SJCRH30 (cell line): Measurements from ENCODE around the gene MRPL55. TPM values are rescaled to one million over a fixed set of nuclear protein-coding genes. Genes with fewer than 3 reads are reported as not detected.

Experiments
- DNase-seq, 2 experiments: peaks; one replicate each; pipeline ENCODE4 v3.0.0-alpha.2; 2015 to 2020
- H3K27ac ChIP-seq: fragments of 250-450 bp; sonication (Bioruptor Pico); 2 replicates; pipeline ENCODE4 v1.5.1; 2020; ENCODE audit warnings: mild to moderate bottlenecking, moderate library complexity
- H3K27me3 ChIP-seq: fragments of 250-450 bp; sonication (Bioruptor Pico); 2 replicates; pipeline ENCODE4 v1.5.1; 2020; ENCODE audit warnings: mild to moderate bottlenecking, moderate library complexity
- H3K36me3 ChIP-seq: fragments of 250-450 bp; sonication (Bioruptor Pico); 2 replicates; pipeline ENCODE4 v1.5.1; 2020; ENCODE audit warnings: mild to moderate bottlenecking, moderate library complexity
- H3K4me1 ChIP-seq: fragments of 250-450 bp; sonication (Bioruptor Pico); 2 replicates; pipeline ENCODE4 v1.5.1; 2020; ENCODE audit warnings: mild to moderate bottlenecking, moderate library complexity
- H3K4me3 ChIP-seq: fragments of 250-450 bp; sonication (Bioruptor Pico); 2 replicates; pipeline ENCODE4 v1.5.1; 2020; ENCODE audit warnings: mild to moderate bottlenecking, moderate library complexity
- H3K9me3 ChIP-seq: fragments of 250-450 bp; sonication (Bioruptor Pico); replicated peaks from 2 replicates; pipeline ENCODE4 v1.5.1; 2020; ENCODE audit warnings: mild to moderate bottlenecking, moderate library complexity
- total RNA-seq: library from RNA; depleted of rRNA; stranded (reverse); fragments of >200 nt; shearing (Covaris generic); gene quantifications from 2 replicates; pipeline ENCODE4 v1.2.3, GENCODE V29; 2014

The MRPL55 gene
- total RNA-seq, 1 experiment from 2014 or later, result 48.5 TPM

DNA sequence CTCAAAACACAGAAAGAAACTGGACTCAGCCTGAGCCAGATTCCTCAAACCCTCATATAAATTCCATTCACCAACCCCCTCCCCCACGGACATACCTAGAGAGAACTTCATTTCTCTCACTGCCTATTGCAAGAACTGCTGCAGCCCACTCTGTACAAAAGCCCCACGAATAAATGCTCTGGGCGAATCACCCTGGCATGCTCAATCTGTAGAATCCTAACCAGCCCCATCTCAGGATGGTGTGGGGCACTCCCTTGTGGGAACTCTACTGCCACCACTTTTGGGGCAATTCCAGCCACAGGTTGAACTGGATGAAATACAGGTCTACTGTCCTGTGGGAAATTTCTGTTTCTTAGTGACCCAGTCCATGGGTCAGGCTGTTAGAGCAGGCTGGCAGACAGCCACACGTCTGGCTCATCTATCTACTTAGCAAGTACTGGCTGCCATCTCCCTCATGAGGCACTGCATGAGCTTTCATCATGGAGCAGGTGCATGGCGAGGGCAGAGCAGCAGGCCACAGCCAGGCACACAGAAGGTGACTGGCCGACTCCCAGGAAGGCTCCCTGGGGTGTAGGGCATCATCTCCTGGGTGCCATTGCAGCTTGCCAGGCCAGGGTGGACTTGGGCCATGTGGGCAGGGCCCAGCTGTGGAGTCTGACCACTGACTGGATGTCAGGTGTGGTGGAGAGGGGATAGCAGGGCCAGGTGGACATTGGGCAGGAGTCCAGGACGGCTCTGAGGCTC lies 4.4 kb downstream of the MRPL55 start:
- Histone ChIP-seq H3K4me1 (no peaks in the 10 kb centered on the region), H3K27ac (no peak overlapping the region), H3K9me3 (no peaks in the 10 kb centered on the region), H3K27me3 (no peaks in the 10 kb centered on the region), H3K36me3 (peaks cover 22% of the 10 kb centered on the region), H3K4me3 (no peak overlapping the region)
- no peak for DNase-seq

DNA sequence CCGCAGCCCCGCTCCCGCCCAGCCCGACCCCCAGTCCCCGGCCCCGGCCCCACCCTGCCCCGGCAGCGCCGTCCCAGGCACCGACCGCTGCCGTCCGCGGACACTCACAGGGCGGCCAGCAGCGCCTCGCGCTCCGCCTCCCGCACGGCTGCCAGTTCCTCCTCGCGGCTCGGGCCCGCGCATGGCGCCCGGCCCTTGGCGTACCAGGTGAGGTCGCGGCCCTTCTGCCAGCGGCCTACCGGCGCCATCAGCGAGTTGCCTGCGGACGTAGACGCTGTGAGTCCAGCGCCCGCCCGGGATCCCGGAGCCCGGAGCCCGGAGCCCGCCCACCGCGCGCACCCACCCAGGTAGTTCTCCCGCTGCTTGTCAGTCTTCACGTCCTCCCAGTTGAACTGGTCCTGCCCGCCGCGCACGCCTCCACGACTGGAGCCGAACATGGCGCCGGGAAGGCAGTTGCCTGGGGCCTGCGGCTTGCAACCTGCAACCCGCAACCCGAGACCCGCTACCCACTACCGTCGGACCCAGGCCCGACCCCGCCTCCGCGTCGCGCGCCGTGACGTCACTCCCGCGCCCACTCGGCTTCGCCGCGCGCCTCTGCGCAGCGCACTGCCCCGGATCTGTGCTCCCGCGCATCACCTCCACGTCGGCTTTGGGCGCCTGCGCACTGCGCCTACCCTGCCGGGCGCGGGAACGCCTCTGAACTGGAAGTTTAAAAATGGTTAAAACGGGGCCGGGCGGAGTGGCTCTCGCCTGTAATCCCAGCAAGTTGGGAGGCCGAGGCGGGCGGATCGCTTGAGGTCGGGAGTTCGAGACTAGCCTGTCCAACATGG lies 6.1 kb downstream of the MRPL55 start, which contains the start of gene C1orf35:
Gene C1orf35, minus strand, starts transcription at position 535 of the 830 bp plus-strand sequence. Its CDS starts 98 bp downstream, at position 437.
- Histone ChIP-seq H3K27me3 (no peaks in the 10 kb centered on the region), H3K9me3 (no peaks in the 10 kb centered on the region), H3K27ac (peak within 1 kb of the TSS; percentile 46), H3K36me3 (peaks cover 37% of the 10 kb centered on the region), H3K4me1 (no peaks in the 10 kb centered on the region), H3K4me3 (peak within 1 kb of the TSS; percentile 78)
- peak; percentile 96 to 97 for DNase-seq

DNA sequence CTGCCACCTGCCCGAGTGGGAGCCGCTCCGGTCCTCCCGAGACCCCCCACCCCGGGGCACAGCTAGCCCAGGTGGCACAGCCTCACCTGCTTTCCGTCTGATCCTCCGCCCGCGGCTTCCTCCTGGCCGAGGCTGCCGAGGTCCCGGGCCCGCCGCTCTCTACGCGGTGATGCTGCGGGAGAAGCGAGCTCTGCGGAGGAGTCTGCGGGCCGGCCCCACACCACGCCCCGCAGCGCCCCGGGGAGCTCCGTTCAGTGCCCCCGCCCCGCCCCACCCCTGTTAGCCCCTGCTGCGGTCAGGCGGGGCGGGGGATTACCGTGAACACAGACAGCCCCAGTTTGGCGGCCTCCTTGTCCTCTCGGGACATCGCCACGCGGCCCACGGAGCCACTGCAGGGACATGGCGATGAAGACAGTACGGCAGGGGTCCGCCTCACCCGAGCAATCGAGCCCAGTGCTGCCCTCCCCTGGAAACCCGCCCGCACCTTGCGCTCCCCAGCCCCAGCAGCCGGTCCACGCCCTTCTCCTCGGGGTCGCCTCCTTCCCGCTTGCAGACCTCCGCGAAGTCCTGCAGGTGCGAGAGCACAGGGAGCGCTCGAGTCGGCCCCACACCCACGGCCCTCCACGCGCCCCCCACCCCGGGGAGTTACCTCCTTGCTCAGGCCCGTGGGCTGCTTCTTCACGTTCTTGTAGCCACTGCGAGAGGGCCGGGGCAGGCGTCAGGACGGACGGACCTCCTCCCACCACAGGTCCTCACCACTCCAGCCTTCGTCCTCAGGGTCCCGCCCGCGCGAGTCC lies 6.9 kb downstream of the MRPL55 start:
- H3K4me3 ChIP-seq, result peak overlapping the region; percentile 78
- DNase-seq, result peak in 1 of 2 experiments; percentile 44
- no peak overlapping the region for H3K27ac ChIP-seq
- H3K36me3 ChIP-seq, result peaks cover 45% of the 10 kb centered on the region
- H3K9me3 ChIP-seq, result no peaks in the 10 kb centered on the region
- H3K27me3 ChIP-seq, result no peaks in the 10 kb centered on the region
- no peaks in the 10 kb centered on the region for H3K4me1 ChIP-seq

DNA sequence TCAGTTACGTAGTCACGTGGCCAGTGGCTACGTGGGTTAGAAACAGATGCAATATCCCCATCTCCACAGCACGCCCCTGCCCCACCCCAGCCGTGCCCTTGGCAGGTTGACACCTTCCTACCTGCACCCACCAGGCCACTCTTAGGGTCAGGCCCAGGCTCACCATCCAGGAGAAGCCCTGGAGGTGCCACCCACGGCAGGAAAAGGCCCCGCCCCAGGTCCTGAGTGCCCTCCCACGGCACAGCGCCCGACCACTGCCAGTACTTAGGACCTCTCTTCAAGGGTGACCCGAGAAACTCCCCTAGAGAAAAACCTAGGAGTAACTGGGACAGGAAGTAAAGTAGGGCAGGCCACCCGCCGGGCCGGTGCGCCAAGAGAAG lies 7.5 kb downstream of the MRPL55 start:
- no peaks in the 10 kb centered on the region for H3K27me3 ChIP-seq
- no peaks in the 10 kb centered on the region for H3K4me1 ChIP-seq
- H3K9me3 ChIP-seq, result no peaks in the 10 kb centered on the region
- peaks cover 51% of the 10 kb centered on the region for H3K36me3 ChIP-seq
- H3K27ac ChIP-seq, result no peak overlapping the region
- H3K4me3 ChIP-seq, result no peak overlapping the region
- no peak for DNase-seq

DNA sequence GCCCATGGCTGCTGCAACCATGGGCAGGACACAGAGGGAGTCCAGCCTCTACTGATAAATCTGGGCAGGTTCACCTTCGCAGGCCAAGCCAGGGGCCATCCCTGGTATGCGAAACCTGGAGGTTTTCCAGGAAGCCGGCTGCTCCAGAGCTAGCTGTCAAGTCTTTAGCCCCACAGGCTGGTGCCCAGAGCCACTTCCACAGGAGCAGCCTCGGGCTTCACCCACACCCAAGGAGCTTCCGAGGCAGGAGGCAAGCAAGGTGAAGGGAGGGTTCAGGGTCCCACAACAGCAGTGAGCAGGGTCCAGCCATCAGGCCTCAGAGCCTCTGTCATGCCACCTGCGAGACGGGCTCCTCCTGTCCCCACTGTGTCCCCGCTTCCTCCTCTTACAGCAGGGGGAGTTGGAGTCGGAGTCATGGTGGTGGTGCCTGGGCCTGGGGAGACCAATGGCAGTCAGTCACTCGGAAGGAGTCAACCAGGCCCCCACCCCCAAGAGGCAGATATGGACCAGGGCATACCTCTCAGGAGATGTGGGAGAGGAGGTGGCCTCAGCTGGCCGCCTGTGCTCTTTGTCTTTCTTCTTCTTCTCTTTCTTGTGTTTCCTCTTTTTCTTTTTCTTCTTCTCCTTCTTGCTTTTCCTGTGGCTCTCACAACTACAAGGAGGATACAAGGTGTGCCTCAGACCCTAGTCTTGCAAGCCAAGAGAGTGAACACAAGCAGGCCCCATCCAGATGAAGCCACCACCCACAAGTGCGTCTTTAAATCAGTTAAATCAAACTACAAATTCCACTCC lies 8.1 kb downstream of the MRPL55 start:
- peaks cover 57% of the 10 kb centered on the region for H3K36me3 ChIP-seq
- H3K27ac ChIP-seq, result no peak overlapping the region
- no peaks in the 10 kb centered on the region for H3K4me1 ChIP-seq
- H3K9me3 ChIP-seq, result no peaks in the 10 kb centered on the region
- no peaks in the 10 kb centered on the region for H3K27me3 ChIP-seq
- peak in 1 of 2 experiments; percentile 11 for DNase-seq
- H3K4me3 ChIP-seq, result no peak overlapping the region

DNA sequence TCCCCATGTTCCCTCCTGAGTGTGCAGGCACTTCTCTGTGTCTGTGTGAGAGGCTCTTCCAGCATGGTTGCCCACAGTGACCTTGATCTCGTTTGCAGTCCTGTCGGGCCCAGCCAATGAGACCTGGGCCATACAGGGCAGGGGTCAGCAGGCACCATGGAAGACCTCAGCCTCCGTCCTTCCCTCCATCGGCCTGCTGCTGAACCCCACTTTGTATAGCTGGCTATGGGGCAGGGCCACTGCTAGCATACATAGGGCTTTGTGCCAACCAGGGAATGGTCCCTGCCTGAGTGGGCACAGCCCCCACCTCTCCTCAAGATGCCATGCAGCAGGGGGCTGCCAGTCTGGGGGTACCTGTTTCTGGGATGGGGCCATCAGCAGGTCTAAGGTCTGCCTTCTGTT lies 9.8 kb downstream of the MRPL55 start:
- no peaks in the 10 kb centered on the region for H3K4me1 ChIP-seq
- no peaks in the 10 kb centered on the region for H3K27me3 ChIP-seq
- H3K27ac ChIP-seq, result no peak overlapping the region
- peaks cover 6% of the 10 kb centered on the region; the same call in 1 of the 2 replicates for H3K9me3 ChIP-seq
- no peak for DNase-seq
- no peak overlapping the region for H3K4me3 ChIP-seq
- H3K36me3 ChIP-seq, result peaks cover 70% of the 10 kb centered on the region

DNA sequence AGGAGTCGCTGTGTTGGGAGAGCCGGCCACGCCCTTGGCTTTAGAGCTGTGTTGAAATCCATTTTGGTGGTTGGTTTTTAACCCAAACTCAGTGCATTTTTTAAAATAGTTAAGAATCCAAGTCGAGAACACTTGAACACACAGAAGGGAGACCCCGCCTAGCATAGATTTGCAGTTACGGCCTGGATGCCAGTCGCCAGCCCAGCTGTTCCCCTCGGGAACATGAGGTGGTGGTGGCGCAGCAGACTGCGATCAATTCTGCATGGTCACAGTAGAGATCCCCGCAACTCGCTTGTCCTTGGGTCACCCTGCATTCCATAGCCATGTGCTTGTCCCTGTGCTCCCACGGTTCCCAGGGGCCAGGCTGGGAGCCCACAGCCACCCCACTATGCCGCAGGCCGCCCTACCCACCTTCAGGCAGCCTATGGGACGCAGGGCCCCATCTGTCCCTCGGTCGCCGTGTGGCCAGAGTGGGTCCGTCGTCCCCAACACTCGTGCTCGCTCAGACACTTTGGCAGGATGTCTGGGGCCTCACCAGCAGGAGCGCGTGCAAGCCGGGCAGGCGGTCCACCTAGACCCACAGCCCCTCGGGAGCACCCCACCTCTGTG lies 10.7 kb downstream of the MRPL55 start:
- Histone ChIP-seq H3K27me3 (no peaks in the 10 kb centered on the region), H3K36me3 (peaks cover 70% of the 10 kb centered on the region), H3K4me3 (no peak overlapping the region), H3K27ac (no peak overlapping the region), H3K9me3 (peaks cover 6% of the 10 kb centered on the region; the same call in 1 of the 2 replicates), H3K4me1 (no peaks in the 10 kb centered on the region)
- DNase-seq, result no peak

DNA sequence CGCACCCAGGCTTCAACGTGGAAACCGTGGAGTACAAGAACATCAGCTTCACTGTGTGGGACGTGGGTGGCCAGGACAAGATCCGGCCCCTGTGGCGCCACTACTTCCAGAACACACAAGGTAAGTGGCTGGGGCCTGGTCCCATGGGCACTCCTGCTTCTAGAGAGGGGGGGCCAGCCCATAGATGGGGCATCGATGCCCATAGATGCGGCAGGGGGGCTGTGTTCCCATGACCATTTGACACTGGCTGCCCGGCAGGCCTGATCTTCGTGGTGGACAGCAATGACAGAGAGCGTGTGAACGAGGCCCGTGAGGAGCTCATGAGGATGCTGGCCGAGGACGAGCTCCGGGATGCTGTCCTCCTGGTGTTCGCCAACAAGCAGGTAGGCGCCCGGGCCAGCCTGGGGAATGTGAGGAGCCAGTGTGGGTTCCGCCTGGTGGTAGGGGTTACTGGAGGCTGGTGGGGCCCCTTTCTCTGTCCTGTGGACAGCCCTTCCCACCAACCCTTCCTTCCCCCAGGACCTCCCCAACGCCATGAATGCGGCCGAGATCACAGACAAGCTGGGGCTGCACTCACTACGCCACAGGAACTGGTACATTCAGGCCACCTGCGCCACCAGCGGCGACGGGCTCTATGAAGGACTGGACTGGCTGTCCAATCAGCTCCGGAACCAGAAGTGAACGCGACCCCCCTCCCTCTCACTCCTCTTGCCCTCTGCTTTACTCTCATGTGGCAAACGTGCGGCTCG lies 11.6 kb downstream of the MRPL55 start:
- Histone ChIP-seq H3K36me3 (peaks cover 76% of the 10 kb centered on the region), H3K27me3 (no peaks in the 10 kb centered on the region)
- DNase-seq, result no peak

DNA sequence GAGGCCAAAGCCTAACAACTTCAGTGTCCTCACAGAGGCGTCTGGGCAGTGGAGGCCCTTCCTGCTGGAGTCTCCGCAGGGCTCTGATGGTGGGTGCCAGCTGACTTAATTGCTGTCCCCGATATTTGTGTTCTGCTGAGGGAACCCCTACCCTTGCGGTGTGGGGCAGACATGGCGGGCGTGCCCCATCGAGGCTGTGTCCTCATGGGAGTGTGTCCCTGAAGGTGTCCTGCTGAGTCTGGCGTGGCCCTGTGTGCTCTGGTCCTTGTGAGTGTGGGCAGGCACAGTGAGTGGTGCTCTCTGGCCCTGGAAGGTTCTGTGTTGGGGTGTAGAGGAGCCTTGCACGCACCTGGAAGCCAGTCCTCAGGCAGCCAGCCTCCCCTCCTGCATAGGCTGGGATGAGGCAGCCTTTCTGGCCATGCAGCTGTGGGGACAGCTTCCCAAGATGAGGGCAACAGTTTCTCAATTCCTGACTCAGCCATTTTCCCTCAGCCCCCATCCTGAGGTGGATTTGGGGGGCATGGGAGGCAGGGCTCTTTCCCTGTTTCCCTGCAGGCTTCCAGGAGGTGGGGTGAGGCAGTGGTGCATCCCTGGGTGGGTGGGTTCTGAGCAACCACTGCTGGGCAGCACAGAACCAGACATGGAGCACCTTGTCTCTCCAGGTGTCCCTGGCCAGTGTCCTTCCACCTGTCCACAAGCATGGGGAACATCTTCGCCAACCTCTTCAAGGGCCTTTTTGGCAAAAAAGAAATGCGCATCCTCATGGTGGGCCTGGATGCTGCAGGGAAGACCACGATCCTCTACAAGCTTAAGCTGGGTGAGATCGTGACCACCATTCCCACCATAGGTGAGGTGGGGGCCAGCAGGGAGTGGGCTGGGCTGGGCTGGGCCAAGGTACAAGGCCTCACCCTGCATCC lies 12.4 kb downstream of the MRPL55 start:
- Histone ChIP-seq H3K27me3 (no peaks in the 10 kb centered on the region), H3K27ac (no peak overlapping the region), H3K36me3 (peaks cover 84% of the 10 kb centered on the region), H3K9me3 (peaks cover 6% of the 10 kb centered on the region; the same call in 1 of the 2 replicates), H3K4me3 (no peak overlapping the region), H3K4me1 (no peaks in the 10 kb centered on the region)
- DNase-seq, result no peak

More for the DNA sequence above, 11.6 kb downstream of the MRPL55 start:
- no peak overlapping the region for H3K4me3 ChIP-seq
- no peaks in the 10 kb centered on the region for H3K4me1 ChIP-seq
- no peak overlapping the region for H3K27ac ChIP-seq
- H3K9me3 ChIP-seq, result peaks cover 6% of the 10 kb centered on the region; the same call in 1 of the 2 replicates

DNA sequence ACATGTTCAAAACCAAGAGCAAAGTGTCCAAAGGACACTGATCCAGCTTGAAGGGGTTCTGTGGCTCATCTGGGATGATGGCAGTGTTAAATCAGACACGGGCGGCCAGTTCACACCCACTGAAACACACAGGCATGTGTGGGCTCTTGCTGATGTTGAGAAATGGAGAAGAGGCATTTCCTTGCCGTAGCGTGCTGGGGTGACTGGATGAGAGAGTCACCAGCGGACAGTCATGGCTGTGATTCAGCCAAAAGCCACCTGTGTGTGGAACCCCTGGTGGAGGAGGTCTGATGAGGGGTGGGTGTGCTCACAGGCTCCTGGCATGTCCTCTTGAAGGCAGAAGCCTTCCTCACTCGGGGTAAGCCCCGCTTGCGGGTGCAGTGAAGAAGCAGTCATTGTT lies 13.2 kb downstream of the MRPL55 start:
- Histone ChIP-seq H3K4me1 (no peaks in the 10 kb centered on the region), H3K4me3 (no peak overlapping the region), H3K36me3 (peaks cover 84% of the 10 kb centered on the region), H3K27ac (peak overlapping the region; percentile 48; the same call in 1 of the 2 replicates), H3K27me3 (no peaks in the 10 kb centered on the region), H3K9me3 (peaks cover 6% of the 10 kb centered on the region; the same call in 1 of the 2 replicates)
- no peak for DNase-seq

DNA sequence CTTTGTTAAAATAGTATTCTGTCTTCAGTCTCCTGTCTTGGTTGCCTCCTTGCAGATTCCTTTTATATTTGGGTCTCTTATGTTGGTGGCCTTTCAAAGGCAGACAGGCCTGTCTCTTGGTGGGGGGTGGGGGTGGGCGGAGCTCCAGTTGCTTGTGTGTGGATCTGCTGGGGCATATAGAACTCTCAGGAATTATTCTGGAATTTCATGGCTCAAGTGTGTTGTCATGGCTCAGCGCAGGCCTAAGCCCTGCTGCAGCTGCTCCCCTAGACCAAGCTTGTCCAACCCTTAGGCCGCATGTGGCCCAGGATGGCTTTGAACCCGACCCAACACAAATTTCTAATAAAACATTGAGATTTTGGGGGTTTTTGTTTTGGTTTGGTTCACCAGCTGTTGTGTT lies 13.9 kb downstream of the MRPL55 start:
- no peaks in the 10 kb centered on the region for H3K27me3 ChIP-seq
- peaks cover 6% of the 10 kb centered on the region; the same call in 1 of the 2 replicates for H3K9me3 ChIP-seq
- peak in 1 of 2 experiments; percentile 50 for DNase-seq
- peaks cover 4% of the 10 kb centered on the region; the same call in 1 of the 2 replicates for H3K4me1 ChIP-seq
- H3K36me3 ChIP-seq, result peaks cover 82% of the 10 kb centered on the region
- no peak overlapping the region for H3K4me3 ChIP-seq
- peak overlapping the region; percentile 48; the same call in 1 of the 2 replicates for H3K27ac ChIP-seq

DNA sequence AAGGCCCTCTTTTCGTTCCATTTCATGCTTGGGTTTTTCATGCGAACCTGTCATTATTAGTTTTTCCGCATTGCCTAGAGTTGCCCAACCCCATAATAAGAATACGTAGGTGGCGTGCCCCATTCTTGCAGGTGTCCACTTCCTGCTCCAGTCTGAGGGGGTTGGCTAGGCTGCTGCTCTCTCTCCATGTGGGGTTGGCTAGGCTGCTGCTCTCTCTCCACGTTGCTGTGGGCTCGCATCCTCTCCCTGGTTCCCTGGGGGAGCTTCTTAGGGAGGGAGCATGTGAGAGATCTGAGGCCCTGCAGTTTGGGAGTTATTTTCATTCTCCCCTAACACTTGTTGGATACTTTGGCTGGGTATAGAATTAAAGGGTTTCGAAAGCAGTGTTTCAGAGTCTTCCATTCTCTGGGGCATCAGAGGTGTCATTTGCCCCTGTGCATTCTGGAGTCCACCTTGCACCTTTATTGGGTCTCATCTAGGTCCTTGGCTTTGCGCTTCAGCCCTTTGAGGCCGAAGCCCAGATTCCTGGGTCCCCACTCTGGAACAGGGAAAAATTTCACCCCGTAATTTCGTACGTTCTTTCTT lies 14.6 kb downstream of the MRPL55 start:
- Histone ChIP-seq H3K36me3 (peaks cover 81% of the 10 kb centered on the region), H3K27ac (peak overlapping the region; percentile 9; the same call in 1 of the 2 replicates), H3K4me3 (no peak overlapping the region), H3K27me3 (no peaks in the 10 kb centered on the region), H3K9me3 (peaks cover 6% of the 10 kb centered on the region; the same call in 1 of the 2 replicates), H3K4me1 (peaks cover 8% of the 10 kb centered on the region; the same call in 1 of the 2 replicates)
- DNase-seq, result peak in 1 of 2 experiments; percentile 3
